Mesendoderm (in vitro differentiated cells): ENCODE data around the gene ZP1.

Experiments used
- DNase-seq: peaks from one replicate; pipeline ENCODE4 v3.0.0; 2013
- H2AK5ac ChIP-seq: 2 replicates; pipeline ENCODE4 v1.6.1; 2013; ENCODE audit warnings: low read length, inconsistent platforms
- H2BK120ac ChIP-seq: 2 replicates; pipeline ENCODE4 v1.6.1; 2013; ENCODE audit warnings: low read depth, mild to moderate bottlenecking, low read length, moderate library complexity, mixed read lengths
- H2BK15ac ChIP-seq: replicated peaks from 2 replicates; pipeline ENCODE4 v1.6.1; 2013; ENCODE audit warnings: low read depth, mild to moderate bottlenecking, moderate library complexity
- H2BK5ac ChIP-seq: 2 replicates; pipeline ENCODE4 v1.6.1; 2013; ENCODE audit warnings: low read length, inconsistent platforms
- H3K18ac ChIP-seq: 2 replicates; pipeline ENCODE4 v1.6.1; 2013; ENCODE audit warnings: mild to moderate bottlenecking, low read length, mixed read lengths
- H3K23ac ChIP-seq: one replicate; pipeline ENCODE4 v1.6.1; 2013; ENCODE audit warnings: low read length
- H3K27ac ChIP-seq: 2 replicates; pipeline ENCODE4 v1.5.1; 2013; ENCODE audit warnings: low read depth, mild to moderate bottlenecking, inconsistent platforms, low read length, moderate library complexity
- H3K27me3 ChIP-seq: 2 replicates; pipeline ENCODE4 v1.6.1; 2013; ENCODE audit warnings: low read length, control low read depth, mild to moderate bottlenecking, inconsistent platforms; ENCODE audit not compliant: insufficient read depth, poor library complexity
- H3K36me3 ChIP-seq: 2 replicates; pipeline ENCODE4 v1.6.1; 2013; ENCODE audit warnings: low read length, inconsistent platforms; ENCODE audit not compliant: control insufficient read depth, insufficient read depth
- H3K4ac ChIP-seq: one replicate; pipeline ENCODE4 v1.6.1; 2013; ENCODE audit warnings: low read depth, mild to moderate bottlenecking, low read length, moderate library complexity
- H3K4me1 ChIP-seq: 2 replicates; pipeline ENCODE4 v1.6.1; 2013; ENCODE audit warnings: low read depth, low read length, inconsistent platforms; ENCODE audit not compliant: control insufficient read depth
- H3K4me2 ChIP-seq: 2 replicates; pipeline ENCODE4 v1.6.1; 2013; ENCODE audit warnings: low read length
- H3K4me3 ChIP-seq: 2 replicates; pipeline ENCODE4 v1.5.1; 2013; ENCODE audit warnings: mild to moderate bottlenecking, low read length
- H3K56ac ChIP-seq: one replicate; pipeline ENCODE4 v1.6.1; 2013; ENCODE audit warnings: low read length
- H3K79me1 ChIP-seq: 2 replicates; pipeline ENCODE4 v1.6.1; 2013; ENCODE audit warnings: low read length, inconsistent platforms
- H3K79me2 ChIP-seq: 2 replicates; pipeline ENCODE4 v1.6.1; 2013; ENCODE audit warnings: mild to moderate bottlenecking, low read length; ENCODE audit not compliant: control insufficient read depth, insufficient read depth
- H3K9ac ChIP-seq: 2 replicates; pipeline ENCODE4 v1.6.1; 2013; ENCODE audit warnings: low read length, inconsistent platforms
- H4K5ac ChIP-seq: one replicate; pipeline ENCODE4 v1.6.1; 2013; ENCODE audit warnings: low read length
- H4K8ac ChIP-seq: one replicate; pipeline ENCODE4 v1.6.1; 2013; ENCODE audit warnings: low read depth, mild to moderate bottlenecking, control low read depth, low read length, moderate library complexity
- WGBS: extraction: QIAGEN DNeasy Blood & Tissue Kit; methylation state at CpG from one replicate; pipeline ENCODE4 v1.1.7; 2013; ENCODE audit warnings: low lambda C conversion rate, missing lambda C conversion rate; ENCODE audit not compliant: insufficient coverage; ENCODE audit errors: extremely low coverage; 5-methylcytosine and 5-hydroxymethylcytosine counted together

ZP1 gene

GRCh38 chr11:60915248-60915914 lies 48.0 kb downstream of the ZP1 start:
- H3K56ac ChIP-seq = peak overlapping the region; percentile 89
- H4K8ac ChIP-seq = no peak overlapping the region
- peak overlapping the region; percentile 80 for H2AK5ac ChIP-seq
- no peaks in the 10 kb centered on the region for H3K36me3 ChIP-seq
- H3K9ac ChIP-seq = peak overlapping the region; percentile 69
- no peak overlapping the region for H3K4ac ChIP-seq
- no peak overlapping the region for H3K18ac ChIP-seq
- peaks cover 9% of the 10 kb centered on the region for H3K79me2 ChIP-seq
- no CpG with 5 or more reads among the region's 17 CpGs for WGBS
- H3K79me1 ChIP-seq = peaks cover 10% of the 10 kb centered on the region
- H3K4me1 ChIP-seq = peaks cover 15% of the 10 kb centered on the region
- H4K5ac ChIP-seq = no peak overlapping the region
- no peaks in the 10 kb centered on the region for H3K27me3 ChIP-seq
- H3K27ac ChIP-seq = peak overlapping the region; percentile 19
- no peak overlapping the region for H2BK120ac ChIP-seq
- H2BK5ac ChIP-seq = no peak overlapping the region
- no peak overlapping the region for H3K23ac ChIP-seq
- peak overlapping the region; percentile 74 for H3K4me2 ChIP-seq
- H3K4me3 ChIP-seq = peak overlapping the region; percentile 25
- peak; percentile 86 for DNase-seq
- H2BK15ac ChIP-seq = no peak overlapping the region

DNA sequence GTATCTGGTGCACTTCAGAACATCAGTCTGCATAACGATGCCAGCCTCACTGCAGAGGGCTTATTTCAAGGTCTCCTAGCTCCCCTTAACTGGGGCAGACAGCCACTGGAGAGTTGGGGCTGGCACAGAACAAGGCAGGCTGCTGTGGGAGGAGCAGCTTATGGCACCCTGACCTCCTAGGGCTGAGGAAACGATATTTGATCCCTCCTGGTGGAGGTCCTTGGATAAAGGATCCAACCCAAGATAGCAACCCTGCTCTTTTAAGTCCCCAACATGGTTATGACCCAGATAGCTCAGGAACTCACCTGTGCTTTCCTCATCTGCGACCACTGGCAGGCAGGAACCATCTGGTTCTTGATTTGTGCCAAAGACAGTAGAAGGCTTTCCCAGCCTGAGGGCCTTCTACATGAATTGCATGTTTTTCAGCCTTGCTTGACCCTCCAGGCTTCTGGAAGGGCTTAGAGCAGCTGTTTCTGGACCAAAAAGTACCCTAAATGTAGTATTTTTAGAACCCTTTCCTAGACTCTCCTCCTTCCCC lies 49.4 kb downstream of the ZP1 start:
- Histone ChIP-seq H3K4me3 (no peak overlapping the region), H2BK5ac (no peak overlapping the region), H3K27ac (no peak overlapping the region), H3K27me3 (no peaks in the 10 kb centered on the region), H3K23ac (peak overlapping the region; percentile 24), H3K79me2 (peaks cover 9% of the 10 kb centered on the region), H3K18ac (no peak overlapping the region), H3K56ac (peak overlapping the region; percentile 51), H2BK120ac (no peak overlapping the region), H3K36me3 (peaks cover 3% of the 10 kb centered on the region), H3K4ac (no peak overlapping the region), H3K4me1 (peaks cover 15% of the 10 kb centered on the region), H3K79me1 (peaks cover 10% of the 10 kb centered on the region), H4K5ac (no peak overlapping the region), H2BK15ac (no peak overlapping the region), H2AK5ac (no peak overlapping the region), H3K4me2 (no peak overlapping the region), H3K9ac (peak overlapping the region; percentile 12), H4K8ac (no peak overlapping the region)
- WGBS = no CpG with 5 or more reads among the region's 3 CpGs
- peak; percentile 12 for DNase-seq

DNA sequence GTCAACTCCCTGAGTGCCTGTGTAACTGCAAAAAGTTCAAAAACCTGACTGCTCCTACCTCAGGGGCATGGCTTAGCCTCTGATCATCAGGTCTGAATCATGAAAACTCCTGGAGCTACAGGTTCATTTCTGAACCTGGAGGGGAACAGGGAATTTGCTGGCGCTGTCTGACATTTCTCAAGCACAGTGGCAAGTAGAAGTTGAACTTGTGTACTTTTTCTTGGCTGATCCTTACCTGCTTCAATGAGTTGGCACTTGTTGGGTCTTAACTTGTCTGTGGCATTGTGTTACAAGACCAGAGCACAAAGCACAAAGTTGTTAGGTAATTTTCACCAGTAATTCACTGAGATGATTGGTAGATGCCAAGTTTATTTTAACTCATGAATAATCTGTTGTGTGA lies 49.9 kb downstream of the ZP1 start:
- Histone ChIP-seq H3K36me3 (peaks cover 3% of the 10 kb centered on the region), H3K18ac (no peak overlapping the region)

DNA sequence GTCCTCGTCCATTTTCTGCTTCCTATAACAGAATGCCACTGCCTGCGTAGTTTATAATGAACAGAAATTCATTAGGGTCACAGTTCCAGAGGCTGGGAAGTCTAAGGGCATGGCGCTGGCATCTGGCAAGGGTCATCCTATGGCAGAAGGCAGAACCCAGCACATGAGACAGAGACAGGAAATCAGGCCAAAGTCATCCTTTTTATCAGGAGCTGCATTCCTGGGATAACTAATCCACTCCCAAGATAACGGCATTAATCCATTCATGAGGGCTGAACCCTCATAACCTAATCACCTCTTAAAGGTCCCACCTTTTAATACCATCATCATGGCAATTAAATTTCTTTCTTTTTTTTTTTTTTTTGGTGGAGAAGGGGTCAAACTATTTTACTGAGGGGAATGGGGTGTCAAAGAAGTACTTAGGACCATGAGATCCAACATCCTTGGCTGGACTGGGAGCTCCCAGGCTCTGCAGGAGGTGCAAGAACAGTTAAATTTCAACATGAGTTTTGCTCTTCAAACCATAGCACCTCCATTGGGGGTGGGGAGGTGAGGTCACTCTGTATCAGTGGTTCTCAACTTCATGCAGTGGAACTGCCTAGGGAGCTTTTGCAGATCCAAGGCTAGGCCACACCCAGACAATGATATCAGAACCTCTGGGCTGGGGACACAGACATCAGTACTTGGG lies 51.1 kb downstream of the ZP1 start:
- no peak overlapping the region for H3K4me2 ChIP-seq

More for the DNA sequence above, 49.9 kb downstream of the ZP1 start:
- no peak overlapping the region for H3K4ac ChIP-seq
- DNase-seq = no peak
- H3K4me2 ChIP-seq = no peak overlapping the region
- no peak overlapping the region for H3K9ac ChIP-seq
- H4K8ac ChIP-seq = no peak overlapping the region
- H3K79me1 ChIP-seq = peaks cover 10% of the 10 kb centered on the region
- H4K5ac ChIP-seq = no peak overlapping the region
- no peak overlapping the region for H3K27ac ChIP-seq
- H2AK5ac ChIP-seq = no peak overlapping the region
- no peak overlapping the region for H2BK15ac ChIP-seq
- H3K56ac ChIP-seq = no peak overlapping the region
- no peak overlapping the region for H3K23ac ChIP-seq
- H3K4me3 ChIP-seq = no peak overlapping the region
- peaks cover 15% of the 10 kb centered on the region for H3K4me1 ChIP-seq
- no peak overlapping the region for H2BK5ac ChIP-seq
- no peaks in the 10 kb centered on the region for H3K27me3 ChIP-seq
- WGBS = no CpG with 5 or more reads among the region's 1 CpG
- peaks cover 9% of the 10 kb centered on the region for H3K79me2 ChIP-seq
- H2BK120ac ChIP-seq = no peak overlapping the region

DNA sequence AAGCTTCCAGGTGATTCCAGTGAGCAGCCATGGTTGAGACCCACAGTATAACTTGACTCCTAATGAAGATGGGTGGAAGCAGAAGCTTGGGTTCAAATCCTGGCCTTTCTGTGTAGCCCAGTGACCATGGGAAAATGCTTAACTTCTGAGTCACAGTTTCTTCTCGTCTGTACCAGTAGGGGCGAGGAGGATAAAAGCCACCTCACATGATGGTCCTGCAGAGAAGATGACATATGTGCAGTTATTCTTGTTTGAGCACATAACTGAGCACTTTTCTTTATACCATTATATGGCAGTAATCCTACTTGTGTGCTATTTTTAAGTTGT lies 51.6 kb downstream of the ZP1 start:
- H3K18ac ChIP-seq = no peak overlapping the region
- no peak overlapping the region for H3K4me2 ChIP-seq
- no peak overlapping the region for H2BK15ac ChIP-seq
- H3K4me1 ChIP-seq = peaks cover 17% of the 10 kb centered on the region
- H4K8ac ChIP-seq = no peak overlapping the region
- WGBS = no CpG with 5 or more reads among the region's 2 CpGs
- H3K79me2 ChIP-seq = peaks cover 9% of the 10 kb centered on the region
- H3K36me3 ChIP-seq = peaks cover 3% of the 10 kb centered on the region
- H3K4me3 ChIP-seq = no peak overlapping the region
- no peak overlapping the region for H3K27ac ChIP-seq
- peaks cover 10% of the 10 kb centered on the region for H3K79me1 ChIP-seq
- H3K4ac ChIP-seq = no peak overlapping the region
- H3K23ac ChIP-seq = no peak overlapping the region
- no peak overlapping the region for H2AK5ac ChIP-seq
- H2BK5ac ChIP-seq = no peak overlapping the region
- no peaks in the 10 kb centered on the region for H3K27me3 ChIP-seq
- no peak overlapping the region for H3K9ac ChIP-seq
- no peak overlapping the region for H2BK120ac ChIP-seq
- H4K5ac ChIP-seq = no peak overlapping the region
- no peak for DNase-seq
- no peak overlapping the region for H3K56ac ChIP-seq

More for the DNA sequence above, 51.1 kb downstream of the ZP1 start:
- no peak overlapping the region for H3K4me3 ChIP-seq
- no CpG with 5 or more reads among the region's 4 CpGs for WGBS
- no peak overlapping the region for H3K4ac ChIP-seq
- H2BK15ac ChIP-seq = no peak overlapping the region
- H3K27ac ChIP-seq = no peak overlapping the region
- H3K27me3 ChIP-seq = no peaks in the 10 kb centered on the region
- H3K9ac ChIP-seq = no peak overlapping the region
- peaks cover 3% of the 10 kb centered on the region for H3K36me3 ChIP-seq
- H3K23ac ChIP-seq = no peak overlapping the region
- H3K18ac ChIP-seq = no peak overlapping the region
- no peak overlapping the region for H4K8ac ChIP-seq
- peaks cover 9% of the 10 kb centered on the region for H3K79me2 ChIP-seq
- no peak overlapping the region for H2BK5ac ChIP-seq
- peaks cover 14% of the 10 kb centered on the region for H3K4me1 ChIP-seq
- H3K56ac ChIP-seq = no peak overlapping the region
- no peak overlapping the region for H4K5ac ChIP-seq
- no peak overlapping the region for H2BK120ac ChIP-seq
- no peak overlapping the region for H2AK5ac ChIP-seq
- peak; percentile 89 for DNase-seq
- peaks cover 10% of the 10 kb centered on the region for H3K79me1 ChIP-seq
